Measurements from ENCODE around the gene SLIT3.

DNA sequence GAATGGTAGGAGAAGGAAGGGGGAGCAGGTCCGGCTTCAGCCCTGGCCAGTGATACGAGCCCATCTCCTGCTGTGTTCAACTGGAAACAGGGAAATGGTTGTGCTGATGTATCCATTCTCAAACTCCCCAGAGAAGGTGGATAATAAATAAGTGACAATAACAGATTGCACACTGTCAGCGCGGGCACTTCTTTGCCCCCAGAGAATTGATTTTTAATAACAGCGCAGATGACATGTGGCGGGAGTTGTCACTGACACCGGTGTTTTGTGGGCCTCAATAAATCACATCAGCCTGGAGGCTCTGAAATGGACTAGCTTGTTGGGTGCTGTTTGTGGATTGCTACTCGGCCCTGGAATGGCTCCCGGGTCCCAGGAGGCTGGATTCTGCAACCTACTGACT is 580.4 kb downstream of the SLIT3 start:
- no peak for TF ChIP-seq MAX (IDR thresholded peaks at IDR 0.05; ENCODE audit: low read depth, low read length)
- TF ChIP-seq CTCF (IDR thresholded peaks at IDR 0.05 in 2 of 3, conservative IDR thresholded peaks at IDR 0.05 in 1 of 3; ENCODE audit: control insufficient read depth in 2 of 3, extremely low read depth in 1 of 3, insufficient read depth in 1 of 3, low read depth in 3 of 3, low read length in 3 of 3), result no peak
- TF ChIP-seq JUND (IDR thresholded peaks at IDR 0.05; ENCODE audit: low read depth, low read length), result no peak
- TF ChIP-seq, protein P1, sequence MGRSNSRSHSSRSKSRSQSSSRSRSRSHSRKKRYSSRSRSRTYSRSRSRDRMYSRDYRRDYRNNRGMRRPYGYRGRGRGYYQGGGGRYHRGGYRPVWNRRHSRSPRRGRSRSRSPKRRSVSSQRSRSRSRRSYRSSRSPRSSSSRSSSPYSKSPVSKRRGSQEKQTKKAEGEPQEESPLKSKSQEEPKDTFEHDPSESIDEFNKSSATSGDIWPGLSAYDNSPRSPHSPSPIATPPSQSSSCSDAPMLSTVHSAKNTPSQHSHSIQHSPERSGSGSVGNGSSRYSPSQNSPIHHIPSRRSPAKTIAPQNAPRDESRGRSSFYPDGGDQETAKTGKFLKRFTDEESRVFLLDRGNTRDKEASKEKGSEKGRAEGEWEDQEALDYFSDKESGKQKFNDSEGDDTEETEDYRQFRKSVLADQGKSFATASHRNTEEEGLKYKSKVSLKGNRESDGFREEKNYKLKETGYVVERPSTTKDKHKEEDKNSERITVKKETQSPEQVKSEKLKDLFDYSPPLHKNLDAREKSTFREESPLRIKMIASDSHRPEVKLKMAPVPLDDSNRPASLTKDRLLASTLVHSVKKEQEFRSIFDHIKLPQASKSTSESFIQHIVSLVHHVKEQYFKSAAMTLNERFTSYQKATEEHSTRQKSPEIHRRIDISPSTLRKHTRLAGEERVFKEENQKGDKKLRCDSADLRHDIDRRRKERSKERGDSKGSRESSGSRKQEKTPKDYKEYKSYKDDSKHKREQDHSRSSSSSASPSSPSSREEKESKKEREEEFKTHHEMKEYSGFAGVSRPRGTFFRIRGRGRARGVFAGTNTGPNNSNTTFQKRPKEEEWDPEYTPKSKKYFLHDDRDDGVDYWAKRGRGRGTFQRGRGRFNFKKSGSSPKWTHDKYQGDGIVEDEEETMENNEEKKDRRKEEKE (IDR thresholded peaks at IDR 0.05), result no peak
- TF ChIP-seq, protein P2, sequence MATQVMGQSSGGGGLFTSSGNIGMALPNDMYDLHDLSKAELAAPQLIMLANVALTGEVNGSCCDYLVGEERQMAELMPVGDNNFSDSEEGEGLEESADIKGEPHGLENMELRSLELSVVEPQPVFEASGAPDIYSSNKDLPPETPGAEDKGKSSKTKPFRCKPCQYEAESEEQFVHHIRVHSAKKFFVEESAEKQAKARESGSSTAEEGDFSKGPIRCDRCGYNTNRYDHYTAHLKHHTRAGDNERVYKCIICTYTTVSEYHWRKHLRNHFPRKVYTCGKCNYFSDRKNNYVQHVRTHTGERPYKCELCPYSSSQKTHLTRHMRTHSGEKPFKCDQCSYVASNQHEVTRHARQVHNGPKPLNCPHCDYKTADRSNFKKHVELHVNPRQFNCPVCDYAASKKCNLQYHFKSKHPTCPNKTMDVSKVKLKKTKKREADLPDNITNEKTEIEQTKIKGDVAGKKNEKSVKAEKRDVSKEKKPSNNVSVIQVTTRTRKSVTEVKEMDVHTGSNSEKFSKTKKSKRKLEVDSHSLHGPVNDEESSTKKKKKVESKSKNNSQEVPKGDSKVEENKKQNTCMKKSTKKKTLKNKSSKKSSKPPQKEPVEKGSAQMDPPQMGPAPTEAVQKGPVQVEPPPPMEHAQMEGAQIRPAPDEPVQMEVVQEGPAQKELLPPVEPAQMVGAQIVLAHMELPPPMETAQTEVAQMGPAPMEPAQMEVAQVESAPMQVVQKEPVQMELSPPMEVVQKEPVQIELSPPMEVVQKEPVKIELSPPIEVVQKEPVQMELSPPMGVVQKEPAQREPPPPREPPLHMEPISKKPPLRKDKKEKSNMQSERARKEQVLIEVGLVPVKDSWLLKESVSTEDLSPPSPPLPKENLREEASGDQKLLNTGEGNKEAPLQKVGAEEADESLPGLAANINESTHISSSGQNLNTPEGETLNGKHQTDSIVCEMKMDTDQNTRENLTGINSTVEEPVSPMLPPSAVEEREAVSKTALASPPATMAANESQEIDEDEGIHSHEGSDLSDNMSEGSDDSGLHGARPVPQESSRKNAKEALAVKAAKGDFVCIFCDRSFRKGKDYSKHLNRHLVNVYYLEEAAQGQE (IDR thresholded peaks at IDR 0.05; ENCODE audit: low read depth, low read length), result no peak
- TF ChIP-seq NFIC (IDR thresholded peaks at IDR 0.05; ENCODE audit: low read depth, low read length), result no peak
